NCI-H187 (cell line): ENCODE measurements around the gene RMDN3.
A peak's percentile ranks its signal among the peaks of the same experiment; 100 is the strongest.

Experiments
- DNase-seq, 2 experiments: peaks; one replicate each; lab custom pipeline; 2025; lab: John Stamatoyannopoulos, UW

Gene RMDN3

DNA sequence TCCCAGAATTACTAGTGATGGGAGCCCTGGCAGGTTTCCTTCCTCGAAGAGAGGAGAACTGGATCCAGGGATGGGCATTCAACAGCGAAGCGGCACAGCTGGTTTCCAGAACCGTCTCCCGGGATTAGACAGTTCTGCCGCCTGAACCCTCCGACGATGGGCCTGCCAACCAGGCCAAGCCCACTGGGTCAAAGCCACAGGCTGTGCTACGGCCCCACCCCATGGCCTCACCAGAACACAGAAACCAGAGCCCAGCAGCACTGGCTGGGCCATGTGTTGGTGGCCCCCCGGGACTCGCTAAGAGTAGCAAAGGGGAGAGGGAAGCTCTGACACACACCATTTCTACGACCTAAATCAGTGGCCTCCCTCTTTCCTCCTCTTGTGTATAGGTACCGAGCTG, 17.0 kb upstream of the RMDN3 start:
- DNase-seq, result no peak

DNA sequence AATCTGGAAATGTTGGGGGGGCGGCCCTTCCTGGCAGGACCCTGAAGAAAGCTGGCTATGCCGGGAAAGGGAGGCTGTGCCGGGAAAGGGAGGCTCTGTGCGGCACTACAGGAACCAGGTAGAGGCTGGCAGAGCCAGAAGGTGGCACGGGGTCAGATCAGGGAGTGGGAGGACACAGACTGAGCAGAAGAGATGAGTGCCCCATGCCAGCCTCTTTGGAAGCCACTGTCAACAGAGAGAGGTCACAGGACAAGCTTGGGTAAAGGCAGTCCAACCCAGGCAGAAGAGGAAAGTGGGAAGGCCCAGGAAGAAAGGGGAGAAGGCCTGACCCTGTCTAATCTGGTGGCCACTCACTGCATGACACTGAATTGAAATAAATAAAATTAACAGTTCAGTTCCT, 16.2 kb upstream of the RMDN3 start:
- no peak for DNase-seq

DNA sequence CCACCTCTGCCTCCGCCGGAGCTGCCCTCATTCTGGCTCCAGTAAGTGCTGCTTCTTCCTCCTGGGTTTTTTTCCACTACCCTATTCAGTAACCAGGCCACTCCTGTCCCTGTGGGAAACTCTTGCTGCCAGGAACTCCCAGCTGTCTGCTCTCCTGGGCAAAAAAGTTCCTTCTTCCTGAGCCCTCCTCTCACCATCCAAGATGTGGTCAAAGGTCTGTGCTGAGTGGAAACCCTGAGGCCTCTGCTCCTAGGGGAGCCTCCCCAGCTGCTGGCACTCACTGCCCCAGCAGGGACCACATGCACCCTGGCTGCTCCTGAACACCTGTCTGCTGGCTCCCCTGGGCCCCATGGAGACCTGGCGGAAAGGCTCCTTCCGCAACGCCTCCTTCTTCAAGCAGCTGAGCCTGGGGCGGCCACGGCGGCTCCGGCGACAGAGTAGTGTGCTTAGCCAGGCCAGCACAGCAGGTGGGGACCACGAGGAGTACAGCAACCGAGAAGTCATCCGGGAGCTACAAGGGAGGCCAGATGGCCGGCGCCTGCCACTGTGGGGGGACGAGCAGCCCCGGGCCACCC, 15.2 kb upstream of the RMDN3 start:
- peak in 1 of 2 experiments; percentile 24 for DNase-seq

DNA sequence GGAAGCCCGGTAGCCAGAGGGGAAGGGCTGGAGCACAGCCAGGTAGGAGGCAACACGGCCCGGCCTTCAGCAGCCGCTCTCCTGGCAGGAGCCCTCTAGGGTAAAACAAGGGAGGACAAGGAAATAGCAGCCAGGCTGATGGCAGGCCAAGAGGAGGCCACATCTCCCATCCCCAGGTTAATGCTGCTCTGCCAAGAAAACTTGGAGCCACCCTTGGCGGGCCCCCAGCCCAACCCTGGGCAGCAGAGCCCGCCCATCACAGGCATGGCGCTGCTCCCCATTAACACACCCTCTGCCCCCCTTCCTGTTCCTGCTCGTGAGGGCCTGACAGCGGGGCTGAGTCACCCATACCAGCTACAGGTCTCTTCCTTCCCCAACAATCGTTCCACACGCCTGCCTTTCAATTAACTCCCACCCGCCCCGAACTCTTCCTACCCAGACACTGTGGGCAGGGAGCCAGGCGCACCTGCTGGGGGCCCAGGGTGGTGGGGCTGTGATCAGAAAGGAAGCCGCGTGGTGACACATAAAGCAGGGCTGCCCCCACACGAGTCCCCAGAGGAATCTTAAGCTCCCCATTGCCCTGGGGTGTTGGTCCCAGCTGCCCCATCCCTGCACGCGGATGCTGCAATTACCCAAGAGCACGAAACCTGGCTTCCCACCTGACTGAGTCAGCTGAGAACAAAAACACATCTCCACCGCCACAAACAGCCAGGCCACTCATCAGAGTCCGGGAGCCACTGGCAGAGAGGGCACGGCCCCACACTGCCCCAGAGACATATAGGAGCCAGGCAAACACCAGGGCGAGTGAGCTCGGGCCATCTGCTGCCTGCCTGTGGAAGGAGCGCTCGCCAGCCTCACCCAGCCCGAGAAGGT, 14.5 kb upstream of the RMDN3 start, which contains the start of gene C15orf62:
Gene C15orf62 (plus strand): TSS at position 707 of the 873 bp plus-strand sequence. CDS start 516 bp downstream, outside the sequence.
- no peak for DNase-seq

DNA sequence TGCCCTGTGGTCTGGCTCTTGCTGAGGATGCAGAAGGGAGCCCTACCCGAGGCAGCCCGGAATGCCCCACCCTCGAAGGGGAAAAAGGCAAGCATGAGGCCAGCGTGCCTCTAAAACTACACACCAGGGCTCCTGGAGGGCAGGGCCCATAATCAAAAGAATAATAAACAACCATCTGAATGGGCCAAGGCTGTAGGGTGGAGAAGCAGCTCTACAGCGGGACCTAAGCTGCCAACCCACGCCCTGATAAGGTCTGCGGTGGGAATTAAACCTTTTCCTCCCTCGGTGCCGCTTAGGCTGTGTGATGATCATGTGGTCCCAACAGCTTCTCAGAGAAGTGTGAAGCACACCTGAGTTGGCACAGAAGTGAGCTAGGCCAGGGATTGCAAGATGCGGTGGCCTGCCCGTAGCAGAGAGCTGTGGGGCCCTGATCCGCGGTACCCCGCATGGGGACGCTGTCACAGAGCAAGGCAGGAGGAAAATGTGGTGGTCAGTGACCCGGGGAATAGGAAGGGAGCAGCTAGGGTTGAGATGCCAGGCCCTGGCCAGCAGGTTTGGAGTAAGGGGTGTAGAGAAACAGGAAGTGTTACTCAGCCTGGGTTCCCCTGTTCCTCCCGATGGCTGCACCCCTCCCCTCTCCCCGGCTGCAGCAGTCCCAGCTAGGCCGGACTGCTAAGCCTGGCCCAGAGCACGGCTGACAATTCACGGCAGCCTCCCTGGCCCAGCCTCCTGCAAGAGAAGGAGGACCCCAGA, 13.6 kb upstream of the RMDN3 start:
- no peak for DNase-seq

DNA sequence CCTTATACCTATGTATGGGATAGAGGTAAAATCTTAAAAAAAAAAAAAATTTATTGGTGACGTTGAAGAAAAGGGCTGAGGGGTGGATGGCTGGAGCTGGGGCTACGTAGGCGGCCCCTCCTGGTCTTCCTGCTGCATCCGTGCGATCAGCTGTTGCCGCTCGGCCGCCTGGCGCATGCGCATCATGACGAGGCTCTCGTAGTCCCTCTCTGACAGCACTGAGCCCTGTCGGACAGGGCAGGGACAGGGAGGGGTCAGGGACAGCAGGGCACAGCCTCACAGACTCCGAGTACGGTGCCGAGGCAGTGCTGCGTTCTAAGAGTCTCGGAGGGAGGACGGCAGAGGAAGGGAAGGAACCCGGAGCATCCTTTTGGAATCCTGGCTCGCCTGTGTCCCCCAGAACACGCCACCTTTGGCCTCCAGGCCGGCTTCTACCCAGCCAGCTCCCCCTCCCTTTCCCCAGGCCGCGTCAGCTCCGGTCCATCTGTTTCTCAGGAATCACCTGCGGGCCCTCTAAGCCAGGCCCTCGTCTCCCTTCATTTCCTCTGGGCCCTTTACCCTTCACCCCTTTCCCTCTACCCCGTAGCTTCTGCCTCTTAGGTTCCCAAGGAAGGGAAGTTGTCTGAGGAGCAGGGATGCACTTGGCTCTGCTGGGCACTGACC, 12.9 kb upstream of the RMDN3 start:
- DNase-seq, result no peak

DNA sequence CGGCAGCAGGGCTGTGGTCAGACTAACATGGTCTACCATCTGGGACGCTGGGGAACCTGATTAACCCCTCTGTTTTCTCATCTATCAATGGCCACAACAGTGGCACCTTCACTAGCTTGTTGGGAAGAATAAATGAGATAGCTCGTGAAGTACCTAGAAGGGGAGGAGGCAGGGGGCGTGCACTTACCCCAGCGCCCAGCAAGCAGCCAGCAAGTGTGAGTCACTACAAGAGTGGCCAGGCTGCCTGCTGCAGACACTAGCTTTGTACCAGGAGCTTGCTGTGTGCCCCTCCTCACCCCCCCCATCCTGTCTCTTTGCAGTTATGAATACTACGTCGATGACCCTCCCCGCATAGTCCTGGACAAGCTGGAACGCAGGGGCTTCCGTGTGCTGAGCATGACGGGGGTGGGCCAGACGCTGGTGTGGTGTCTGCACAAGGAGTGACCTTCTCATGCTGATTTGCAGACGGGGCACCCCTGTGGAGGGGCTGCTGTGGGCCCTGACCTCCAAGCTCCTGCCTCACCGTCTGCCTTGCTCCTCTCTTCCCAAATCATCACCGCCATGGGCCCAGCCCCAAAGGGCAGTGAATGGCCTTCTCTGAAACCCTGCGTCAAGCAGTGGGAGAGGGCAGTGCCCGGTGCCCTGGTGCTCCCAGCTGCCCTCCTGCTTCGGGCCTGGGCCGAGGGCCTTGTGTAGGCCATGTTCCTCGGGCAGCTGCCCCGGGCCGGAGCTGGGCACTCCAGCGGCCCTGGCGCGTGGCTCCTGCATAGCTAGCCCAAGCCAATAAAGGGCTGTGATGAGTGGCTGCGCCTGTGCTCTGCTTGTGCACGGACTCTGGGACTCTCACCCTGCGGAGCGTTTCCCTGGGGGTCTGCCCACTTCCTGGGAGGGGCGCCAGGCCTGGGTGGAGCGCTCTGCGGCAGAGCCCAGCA, 12.1 kb upstream of the RMDN3 start:
- no peak for DNase-seq

DNA sequence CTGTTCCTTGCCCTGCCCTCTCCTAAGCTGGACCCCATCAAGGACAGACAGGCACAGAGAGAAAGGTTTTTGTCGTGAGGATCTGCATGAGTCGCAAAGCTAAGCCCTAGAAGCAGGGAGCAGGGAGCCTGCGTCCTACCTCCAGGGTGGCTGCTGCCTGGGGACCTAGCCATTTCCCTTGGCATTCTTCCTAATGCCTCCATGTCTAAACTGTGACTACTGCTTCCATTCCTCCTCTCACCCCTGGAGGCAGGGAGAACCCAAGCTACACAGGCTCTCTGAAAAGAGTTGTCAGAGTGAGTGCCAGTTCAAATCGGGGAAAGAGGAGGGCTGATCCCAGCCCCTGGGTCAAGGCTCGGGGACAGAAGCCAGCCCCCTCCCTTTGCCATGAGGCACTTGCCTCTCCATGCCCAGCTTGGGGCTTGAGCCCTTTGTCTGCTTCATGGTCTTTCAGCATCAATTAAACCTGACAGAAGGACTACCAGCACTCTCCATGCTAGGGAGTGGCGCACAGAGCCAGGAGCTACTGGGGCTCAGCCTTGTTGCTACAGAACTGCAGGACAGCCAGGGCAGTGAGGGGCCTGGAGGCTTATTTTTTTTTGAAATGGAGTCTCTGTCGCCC, 11.3 kb upstream of the RMDN3 start:
- DNase-seq, result no peak

DNA sequence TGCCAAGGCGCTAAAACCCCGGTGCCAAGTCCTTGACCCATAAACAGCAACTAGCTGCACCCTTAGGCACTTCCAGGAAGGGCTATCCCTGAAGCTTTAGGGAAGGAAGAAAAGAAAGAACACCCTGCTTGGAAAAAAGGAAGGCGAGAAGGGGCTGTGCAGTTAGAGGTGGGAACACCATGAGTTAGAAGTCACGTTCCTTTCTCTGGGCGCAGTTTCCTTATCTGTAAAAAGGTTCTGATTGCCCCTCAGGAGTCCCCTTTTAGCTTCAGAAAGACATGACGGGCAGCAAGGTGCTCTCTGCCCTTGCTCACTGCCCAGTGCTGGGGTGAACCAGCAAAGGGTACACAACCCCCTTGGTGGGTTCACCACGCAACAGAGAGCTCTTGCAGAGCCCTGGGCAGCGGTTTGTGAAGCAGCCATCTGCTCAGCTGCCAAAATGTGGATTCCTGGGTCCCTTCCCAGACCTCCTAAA, 9.6 kb upstream of the RMDN3 start:
- no peak for DNase-seq

DNA sequence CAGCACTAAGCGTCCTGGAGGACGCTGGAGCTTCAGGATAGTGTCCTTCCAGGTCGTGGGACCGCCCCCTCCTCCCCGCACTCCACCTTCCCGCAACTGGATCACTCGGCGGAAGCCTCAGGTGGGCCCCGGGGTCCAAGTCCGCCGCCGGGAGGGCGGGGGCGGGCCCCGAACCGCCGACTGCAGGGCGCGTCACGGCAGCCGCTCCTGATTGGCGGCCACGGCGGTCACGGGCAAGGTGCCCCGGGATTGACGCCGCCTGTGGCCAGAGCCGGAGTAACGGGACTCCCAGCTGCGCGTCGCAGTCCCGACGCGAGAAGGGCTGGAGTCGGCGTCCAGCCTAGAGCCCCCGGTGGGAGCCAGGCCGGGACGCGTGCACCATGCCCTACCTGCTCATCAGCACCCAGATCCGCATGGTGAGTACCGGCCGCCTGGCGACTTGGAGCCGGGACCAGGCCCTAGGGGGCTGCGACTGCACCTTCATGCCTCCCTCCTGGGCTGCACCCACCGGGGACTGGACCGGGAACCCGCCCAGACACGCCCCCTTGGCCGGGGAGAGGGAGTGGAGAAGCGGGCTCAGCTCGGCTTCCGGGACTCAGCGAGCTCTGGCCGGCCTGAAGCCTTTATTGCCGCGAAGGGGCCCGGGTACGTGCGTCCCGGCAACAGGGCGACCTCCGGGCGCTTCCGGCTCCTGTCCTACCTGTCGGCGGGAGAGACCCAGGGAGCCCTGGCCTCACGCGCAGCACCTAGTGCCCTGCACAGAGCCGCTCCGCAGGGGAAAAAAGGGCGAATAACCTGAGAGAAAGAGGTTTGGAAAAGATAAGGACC, 9.0 kb upstream of the RMDN3 start, which contains the start of gene GCHFR:
Gene GCHFR (plus strand): TSS at position 268 of the 828 bp plus-strand sequence. CDS start 113 bp downstream, at position 381.
- no peak for DNase-seq

DNA sequence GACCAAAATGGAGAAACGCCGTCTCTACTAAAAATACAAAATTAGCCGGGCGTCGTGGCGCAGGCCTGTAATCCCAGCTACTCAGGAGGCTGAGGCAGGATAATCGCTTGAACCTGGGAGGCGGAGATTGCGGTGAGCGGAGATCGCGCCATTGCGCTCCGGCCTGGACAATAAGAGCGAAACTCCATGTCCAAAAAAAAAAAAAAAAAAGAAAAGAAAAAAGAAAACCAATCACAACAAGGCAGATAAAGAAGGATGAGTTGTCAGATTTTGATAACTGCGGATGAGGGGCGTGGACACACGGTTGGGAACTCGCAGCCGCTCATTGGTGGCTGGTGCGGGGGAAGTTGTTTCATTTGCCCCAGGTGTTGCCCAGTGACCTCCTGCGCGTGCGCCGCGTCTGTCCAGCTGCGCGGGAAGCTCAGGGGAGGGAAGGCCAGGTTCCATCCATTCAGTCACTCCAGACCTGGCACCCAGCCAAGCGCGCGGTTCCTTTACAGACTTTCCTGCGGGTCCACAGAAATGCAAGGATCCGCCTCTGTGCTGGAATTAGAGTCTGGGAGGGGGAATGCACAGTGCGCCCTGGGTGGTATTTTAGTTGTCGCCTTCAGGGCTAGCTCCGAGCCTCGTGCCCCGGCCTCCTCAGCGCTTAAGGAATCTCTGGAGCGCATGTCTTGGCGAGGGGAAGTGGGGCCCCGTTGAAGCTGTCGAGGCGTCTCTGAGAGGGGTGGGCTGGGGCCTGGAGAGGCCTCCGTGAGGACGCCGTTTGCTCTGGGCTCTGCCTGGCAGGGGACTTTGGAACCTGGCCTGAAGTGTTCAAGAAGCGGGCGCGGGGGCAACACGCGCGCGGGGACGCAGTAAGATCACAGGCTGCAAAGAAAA, 8.1 kb upstream of the RMDN3 start:
- peak; percentile 23 to 42 for DNase-seq

DNA sequence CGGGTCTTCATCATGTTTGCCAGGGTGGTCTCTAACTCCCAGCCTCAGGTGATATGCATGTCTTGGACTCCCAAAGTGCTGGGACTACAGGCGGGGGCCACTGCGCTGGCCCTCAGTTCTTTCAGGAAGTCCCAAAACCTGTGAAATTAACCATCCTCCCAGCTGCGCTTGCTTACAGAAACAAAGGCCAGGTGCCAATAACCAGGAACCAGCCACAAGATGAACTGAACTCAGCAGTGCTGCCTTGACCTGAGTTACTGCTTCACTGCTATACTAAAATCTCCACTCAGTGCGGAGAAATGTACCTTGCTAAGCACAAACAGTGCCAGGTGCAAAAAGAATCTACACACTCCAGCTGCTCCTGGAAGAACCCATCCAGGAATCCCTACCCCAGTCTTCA, 4.9 kb upstream of the RMDN3 start:
- no peak for DNase-seq

DNA sequence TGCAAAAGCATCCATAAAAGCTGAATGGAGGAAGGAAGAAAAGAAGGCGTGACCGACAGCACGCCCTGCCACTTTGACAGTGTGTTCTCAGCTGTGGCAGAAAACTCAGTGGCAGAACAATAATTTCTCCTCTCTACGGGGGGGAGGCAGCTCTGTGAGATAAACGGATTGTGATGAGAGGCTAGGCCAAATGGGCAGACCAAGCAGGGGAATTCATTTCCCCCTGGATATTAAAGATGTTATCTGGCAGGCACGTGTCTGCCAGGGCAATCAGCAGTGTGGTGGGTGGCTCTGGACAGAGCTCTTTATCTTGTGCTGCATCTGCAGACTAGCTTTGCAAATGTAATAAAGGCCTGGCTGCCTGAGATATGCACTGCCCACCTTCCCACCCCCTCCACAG, 1.9 kb upstream of the RMDN3 start:
- DNase-seq, result no peak

DNA sequence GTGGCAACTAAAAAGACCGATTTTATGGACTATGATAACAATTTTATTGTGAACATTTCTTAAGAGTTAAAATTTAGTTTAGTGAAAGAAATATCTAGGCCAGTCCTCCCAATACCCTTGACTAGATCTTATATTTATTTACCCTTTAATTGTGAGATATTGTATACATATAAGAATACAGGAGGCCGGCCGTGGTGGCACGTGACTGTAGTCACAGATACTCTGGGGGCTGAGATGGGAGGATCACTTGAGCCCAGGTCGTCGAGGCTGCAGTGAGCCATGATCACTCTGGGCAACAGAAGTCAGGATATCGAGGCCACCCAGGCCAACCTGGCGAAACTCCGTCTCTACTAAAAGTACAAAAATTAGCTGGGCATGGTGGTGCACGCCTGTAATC, 756 bp upstream of the RMDN3 start:
- DNase-seq, result no peak

DNA sequence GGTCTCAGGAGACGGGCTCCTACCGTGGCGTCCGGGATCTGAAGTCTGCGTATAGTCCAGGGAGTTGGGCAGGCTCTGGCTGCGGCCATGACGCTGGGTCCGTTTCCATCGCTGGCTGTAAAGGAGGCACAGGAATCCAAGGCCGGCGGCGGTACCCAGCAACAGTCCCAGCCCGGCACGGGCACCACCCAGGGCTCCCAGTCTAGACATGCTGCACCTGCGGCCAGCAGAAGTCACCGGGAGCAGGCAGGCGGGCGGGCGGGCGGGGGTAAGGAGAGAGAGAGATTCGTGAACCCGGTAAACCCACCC, 526 bp downstream of the RMDN3 start:
- DNase-seq, result no peak

DNA sequence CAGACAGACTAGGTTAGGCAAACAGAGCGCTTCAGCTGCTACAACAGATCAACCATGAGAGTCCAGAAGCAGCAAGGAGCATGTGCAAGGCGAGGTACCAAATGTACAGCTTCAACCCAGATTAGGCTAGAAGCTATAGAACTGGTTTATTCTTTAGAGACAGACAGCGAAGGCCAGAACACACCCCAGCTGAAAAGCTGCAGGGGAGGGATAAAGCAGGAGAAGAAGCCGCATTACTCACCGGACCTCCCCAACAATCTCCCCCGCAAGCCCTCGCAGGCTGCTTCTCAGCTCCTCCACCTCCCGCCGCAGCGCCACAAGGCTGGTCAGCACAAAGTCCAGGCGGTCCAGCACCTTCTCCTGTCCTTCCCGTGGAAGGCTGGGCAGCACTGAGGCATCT, 3.3 kb downstream of the RMDN3 start:
- no peak for DNase-seq

DNA sequence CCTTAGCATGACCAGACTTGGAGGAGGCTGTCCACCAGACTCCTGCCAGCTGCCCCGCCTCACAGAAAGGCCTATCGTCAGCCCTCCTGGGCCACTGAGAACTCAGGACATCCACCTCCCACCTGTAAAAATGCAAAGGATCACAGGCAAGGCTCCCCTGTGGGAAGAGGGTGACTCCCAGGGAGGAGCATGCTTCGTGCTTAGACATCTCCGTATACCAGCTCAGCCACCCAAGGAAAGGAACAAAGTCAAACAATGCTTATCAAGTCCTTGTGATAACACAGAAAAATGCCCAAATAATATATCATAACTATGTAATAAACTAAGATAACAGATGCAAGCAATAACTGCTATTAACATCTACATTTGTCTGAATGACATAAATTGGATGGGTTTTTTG, 4.2 kb downstream of the RMDN3 start:
- no peak for DNase-seq

DNA sequence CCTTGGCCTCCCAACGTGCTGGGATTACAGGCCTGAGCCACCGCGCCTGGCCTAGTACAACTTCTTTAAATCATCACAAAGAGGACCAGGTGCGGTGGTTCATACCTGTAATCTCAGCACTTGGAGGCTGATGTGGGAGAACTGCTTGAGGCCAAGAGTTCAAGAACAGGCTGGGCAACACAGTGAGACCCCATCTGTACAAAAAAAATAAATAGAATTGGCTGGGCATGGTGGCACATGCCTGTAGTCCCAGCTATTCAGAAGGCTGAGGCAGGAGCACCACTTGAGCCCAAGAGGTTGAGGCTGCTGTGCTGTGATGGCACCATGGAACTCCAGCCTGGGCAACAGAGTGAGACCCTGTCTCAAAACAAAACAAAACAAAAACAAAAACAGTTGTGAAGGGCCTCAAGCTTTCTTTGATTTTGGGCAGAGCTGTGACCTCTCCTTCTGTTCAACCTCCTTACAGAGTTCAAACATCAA, 5.9 kb downstream of the RMDN3 start:
- DNase-seq, result no peak
